Activated CD8-positive, alpha-beta T cell treated with anti-CD3 and anti-CD28 coated beads for 36 hours (primary cell): ENCODE data around the gene MGMT. TPM values are rescaled to one million over a fixed set of nuclear protein-coding genes. Genes with fewer than 3 reads are reported as not detected.

ENCODE experiments used
- ATAC-seq: fragments of 200-7000 bp; cut with Tn5 transposase; one replicate; pipeline ENCODE4 v1.10.0; 2021; ENCODE audit warnings: mild to moderate bottlenecking, moderate library complexity
- CTCF ChIA-PET: fragments of 350-600 bp; sonication (Branson Sonifier 250); formaldehyde crosslinking; loops from one replicate; lab custom pipeline; 2021; ENCODE audit warnings: antibody characterized with exemption; lab: Charles Lee
- POLR2A ChIA-PET: fragments of 350-600 bp; sonication (Branson Sonifier 250); formaldehyde crosslinking; loops from one replicate; lab custom pipeline; 2021; ENCODE audit warnings: antibody characterized with exemption; lab: Charles Lee
- DNase-seq: peaks from one replicate; pipeline ENCODE4 v3.0.0-alpha.2; 2020
- H3K27ac Mint-ChIP-seq: one replicate; pipeline ENCODE4 v1.8.0; 2021; ENCODE audit warnings: mild to moderate bottlenecking, mixed read lengths
- H3K27me3 Mint-ChIP-seq: one replicate; pipeline ENCODE4 v1.8.0; 2021; ENCODE audit warnings: mixed read lengths
- H3K36me3 Mint-ChIP-seq: one replicate; pipeline ENCODE4 v1.8.0; 2021; ENCODE audit warnings: low read depth, mixed read lengths
- H3K4me1 Mint-ChIP-seq: one replicate; pipeline ENCODE4 v1.8.0; 2021; ENCODE audit warnings: low read depth, mixed read lengths
- H3K4me3 Mint-ChIP-seq: one replicate; pipeline ENCODE4 v1.8.0; 2021; ENCODE audit warnings: mild to moderate bottlenecking, moderate library complexity, mixed read lengths
- H3K9me3 Mint-ChIP-seq: one replicate; pipeline ENCODE4 v1.8.0; 2021; ENCODE audit warnings: mixed read lengths
- CTCF ChIP-seq: fragments of 200-600 bp; IDR thresholded peaks from one replicate; pipeline ENCODE4 v1.8.0; 2022; ENCODE audit warnings: antibody characterized with exemption, mild to moderate bottlenecking
- intact Hi-C: fragments of 100-400 bp; cut with micrococcal nuclease; formaldehyde crosslinking; loops from one replicate; pipeline ENCODE4 v1.10.0; 2022
- total RNA-seq, 2 experiments: library from RNA; stranded (reverse); gene quantifications; one replicate each; pipeline ENCODE4 v1.2.3, GENCODE V29; 2021

The MGMT gene
- total RNA-seq, 2 experiments from 2014 or later, result 16.2 to 17.0 TPM

GRCh38 chr10:129780901-129781795 lies 314.1 kb downstream of the MGMT start:
- ChIA-PET POLR2A (no interaction called here), CTCF (no interaction called here)
- ATAC-seq (no peak), DNase-seq (no peak)
- Mint-ChIP-seq H3K36me3 (peaks cover 2% of the 10 kb centered on the region), H3K4me1 (no peaks in the 10 kb centered on the region), H3K9me3 (peaks cover 20% of the 10 kb centered on the region), H3K27me3 (no peaks in the 10 kb centered on the region), H3K4me3 (no peak overlapping the region), H3K27ac (no peak overlapping the region)
- intact Hi-C loops, result no loop called here
- no peak for TF ChIP-seq CTCF

GRCh38 chr10:129784291-129784690 lies 317.2 kb downstream of the MGMT start:
- intact Hi-C loops, result no loop called here
- ChIA-PET CTCF (no interaction called here), POLR2A (no interaction called here)
- ATAC-seq (no peak), DNase-seq (no peak)
- peaks cover 17% of the 10 kb centered on the region for H3K9me3 Mint-ChIP-seq
- no peak overlapping the region for H3K4me3 Mint-ChIP-seq
- H3K27ac Mint-ChIP-seq, result no peak overlapping the region
- no peaks in the 10 kb centered on the region for H3K27me3 Mint-ChIP-seq
- TF ChIP-seq CTCF, result no peak
- H3K36me3 Mint-ChIP-seq, result peaks cover 6% of the 10 kb centered on the region
- H3K4me1 Mint-ChIP-seq, result no peaks in the 10 kb centered on the region

- DNase-seq (no peak), ATAC-seq (no peak)
- ChIA-PET POLR2A (no interaction called here), CTCF (no interaction called here)
- H3K27me3 Mint-ChIP-seq, result no peaks in the 10 kb centered on the region
- peaks cover 6% of the 10 kb centered on the region for H3K36me3 Mint-ChIP-seq
- no peaks in the 10 kb centered on the region for H3K4me1 Mint-ChIP-seq
- no peak overlapping the region for H3K27ac Mint-ChIP-seq
- intact Hi-C loops, result no loop called here
- TF ChIP-seq CTCF, result no peak
- H3K9me3 Mint-ChIP-seq, result peaks cover 23% of the 10 kb centered on the region
- no peak overlapping the region for H3K4me3 Mint-ChIP-seq
Observed at GRCh38 chr10:129784891-129785290, 317.9 kb downstream of the MGMT start.

- no peak overlapping the region for H3K4me3 Mint-ChIP-seq
- CTCF ChIA-PET, result interaction anchor here (0.6 kb wide), 1 partner anchor 186 kb away, joined by 3 read pairs; no protein-coding TSS in a partner anchor
- intact Hi-C loops, result no loop called here
- H3K27ac Mint-ChIP-seq, result no peak overlapping the region
- H3K9me3 Mint-ChIP-seq, result peaks cover 27% of the 10 kb centered on the region
- POLR2A ChIA-PET, result no interaction called here
- no peaks in the 10 kb centered on the region for H3K27me3 Mint-ChIP-seq
- TF ChIP-seq CTCF, result no peak
- peaks cover 6% of the 10 kb centered on the region for H3K36me3 Mint-ChIP-seq
- DNase-seq (no peak), ATAC-seq (no peak)
- H3K4me1 Mint-ChIP-seq, result no peaks in the 10 kb centered on the region
Observed at GRCh38 chr10:129785536-129785981, 318.5 kb downstream of the MGMT start.

- Mint-ChIP-seq H3K36me3 (peaks cover 6% of the 10 kb centered on the region), H3K4me3 (no peak overlapping the region), H3K9me3 (peaks cover 30% of the 10 kb centered on the region), H3K27ac (no peak overlapping the region), H3K4me1 (no peaks in the 10 kb centered on the region), H3K27me3 (no peaks in the 10 kb centered on the region)
- TF ChIP-seq CTCF, result no peak
- no peak for DNase-seq
- ATAC-seq, result no peak
- intact Hi-C loops, result no loop called here
- ChIA-PET POLR2A (no interaction called here), CTCF (interaction anchor here (0.6 kb wide), 1 partner anchor 185 kb away, joined by 3 read pairs; no protein-coding TSS in a partner anchor)
Observed at GRCh38 chr10:129786216-129786615, 319.2 kb downstream of the MGMT start.
